Sciatic nerve (tissue), 2 donors: ENCODE results near the gene ZNF311. TPM values are rescaled to one million over a fixed set of nuclear protein-coding genes. Genes with fewer than 3 reads are reported as not detected.
"Not testable (repeated sequence)": the region's sequence is repeated elsewhere in the genome, so short reads cannot be mapped to it uniquely, and the experiment has no call there.

Source experiments
- ATAC-seq: fragments of 200-7000 bp; cut with Tn5 transposase; one replicate; pipeline ENCODE4 v1.9.1; 2020; ENCODE audit warnings: mild to moderate bottlenecking, moderate library complexity
- DNase-seq: peaks from one replicate; pipeline ENCODE4 v3.0.0-alpha.2; 2020; ENCODE audit warnings: low spot score
- intact Hi-C: fragments of 100-400 bp; cut with DNase I; formaldehyde crosslinking; loops from one replicate; pipeline ENCODE4 v1.14.2; 2022
- total RNA-seq: library from RNA; stranded (reverse); fragmentation: NEBNext Ultra II Directional; extraction: Animal tissue kit (Norgen Biotek cat#: 25700); gene quantifications from one replicate; pipeline ENCODE4 v1.2.1, GENCODE V29; 2021
- donor health status: DM: no; HTN: no; CAD: no.
- donor health status: DM: no; HTN: no; CAD: no.

ZNF311 gene
- total RNA-seq, 1 donor from 2014 or later, result 2.1 TPM

DNA sequence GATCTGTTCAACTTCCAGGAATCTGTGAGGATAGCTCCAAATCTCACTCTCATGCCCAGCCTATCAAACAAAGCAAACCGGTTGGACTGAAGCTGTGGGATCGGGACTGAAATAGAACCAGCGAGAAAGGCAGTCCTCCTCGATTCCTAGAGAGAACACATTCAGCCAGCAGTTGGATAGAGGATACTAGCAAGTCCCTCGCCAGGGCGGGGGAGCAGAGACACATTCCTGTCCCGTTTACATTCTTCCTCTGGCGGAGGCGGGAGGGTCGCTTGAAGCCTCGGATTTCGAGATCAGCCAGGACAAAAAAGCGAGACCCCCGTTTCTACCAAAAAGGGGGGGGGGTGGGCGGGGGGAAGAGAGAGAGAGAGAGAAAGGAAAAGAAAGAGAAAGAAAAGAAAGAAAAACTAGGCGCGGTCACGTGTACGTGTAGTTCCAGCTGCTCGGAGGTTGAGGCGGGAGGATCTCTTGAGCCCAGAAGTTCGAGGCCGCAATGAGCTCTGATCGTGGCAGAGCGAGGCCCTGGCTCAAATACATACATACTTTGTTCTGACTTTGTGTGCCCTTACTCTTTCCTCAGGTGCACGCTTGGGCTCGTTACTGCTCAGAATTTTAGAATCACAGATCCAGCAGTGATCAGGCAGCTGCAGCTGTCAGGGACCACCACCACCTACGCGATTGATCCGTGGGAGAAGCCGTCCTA, 19.5 kb downstream of the ZNF311 start:
- intact Hi-C loops, result no loop called here
- DNase-seq, result peak; percentile 86
- peak; percentile 83 for ATAC-seq

DNA sequence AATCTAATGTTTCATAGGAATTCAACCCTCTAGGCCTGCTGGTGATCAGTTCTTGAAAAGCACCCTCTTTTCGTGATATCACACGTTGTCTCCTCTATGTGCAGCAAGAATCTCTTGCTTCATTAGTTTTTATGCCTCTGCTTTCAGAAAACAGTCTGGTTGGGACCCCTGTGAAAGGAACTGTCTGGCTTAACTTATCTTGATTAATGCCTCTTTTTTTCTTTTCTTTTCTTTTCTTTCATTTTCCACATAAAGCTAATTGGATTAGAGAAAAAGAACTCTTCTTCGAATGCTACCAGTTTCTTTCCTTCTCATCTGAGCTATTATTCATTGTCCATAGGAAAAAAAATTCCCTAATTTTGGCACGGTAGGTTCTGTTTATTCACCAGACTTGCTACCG, 21.3 kb downstream of the ZNF311 start:
- intact Hi-C loops, result no loop called here
- no peak for DNase-seq
- ATAC-seq, result no peak

DNA sequence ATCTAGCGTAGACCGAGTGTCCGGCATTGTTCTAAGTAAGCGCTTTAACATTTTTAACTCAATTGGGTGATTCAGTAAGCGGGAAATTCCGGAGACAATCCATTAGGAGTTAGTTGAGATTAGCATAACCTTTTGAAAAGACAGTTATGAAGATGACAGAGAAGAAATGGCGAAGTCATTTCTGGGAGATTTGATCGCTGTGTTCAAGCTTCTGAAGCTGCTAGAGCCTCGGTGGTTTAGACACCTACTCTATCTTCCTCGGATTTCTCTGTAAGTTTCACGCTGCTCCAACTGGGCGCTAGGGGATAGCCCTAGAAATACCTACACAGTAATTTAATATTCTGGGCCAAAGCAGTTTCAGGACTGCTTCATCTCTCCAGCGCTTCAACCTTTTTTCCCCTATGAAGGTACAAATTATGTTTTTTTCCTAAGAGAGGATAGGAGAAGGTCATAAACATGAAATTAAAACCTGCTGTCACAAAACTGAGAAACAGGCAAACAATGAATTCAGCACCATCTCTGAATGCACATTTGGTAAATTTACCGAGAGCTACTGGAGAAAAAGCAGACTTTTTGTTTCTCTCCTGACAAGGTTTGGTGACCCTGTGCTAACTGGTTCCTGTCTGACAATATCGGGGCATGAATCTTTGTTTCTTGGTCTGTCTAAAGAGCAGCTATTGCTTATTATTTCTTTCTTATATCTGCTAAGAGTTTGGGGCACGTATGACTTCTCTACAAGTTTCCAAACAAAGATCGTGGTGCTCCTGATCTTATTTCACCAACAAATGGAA, 22.4 kb downstream of the ZNF311 start:
- DNase-seq (no peak), ATAC-seq (peak; percentile 58)
- intact Hi-C loops, result no loop called here

DNA sequence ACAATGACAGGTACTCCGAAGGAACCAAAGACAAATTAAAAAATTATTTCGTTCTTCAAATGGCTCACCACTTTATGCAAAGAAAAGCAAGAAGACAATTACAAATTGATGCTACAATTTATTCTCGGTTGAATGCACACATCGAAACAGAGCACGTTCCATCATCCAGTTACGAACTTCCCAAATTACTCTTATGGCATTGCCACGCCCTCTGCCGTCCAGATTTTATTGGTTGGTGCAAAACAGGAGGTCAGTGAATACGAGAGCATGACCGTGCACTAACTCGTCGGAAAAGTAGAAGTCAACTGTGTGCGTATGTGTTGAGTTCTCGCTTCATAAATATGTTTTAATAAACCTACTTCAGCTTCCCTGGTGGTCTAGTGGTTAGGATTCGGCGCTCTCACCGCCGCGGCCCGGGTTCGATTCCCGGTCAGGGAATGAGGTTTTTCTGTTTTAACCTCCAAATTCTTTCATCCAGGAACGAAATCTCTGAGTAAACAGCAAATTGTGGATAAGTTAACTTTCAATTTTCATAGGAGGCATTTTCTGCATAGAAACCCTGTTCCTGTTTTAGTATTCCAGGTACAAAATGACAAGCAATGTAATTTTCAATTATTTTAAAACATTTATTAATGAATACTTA, 23.2 kb downstream of the ZNF311 start:
- ATAC-seq, result peak; percentile 92
- intact Hi-C loops, result no loop called here
- peak; percentile 89 for DNase-seq

DNA sequence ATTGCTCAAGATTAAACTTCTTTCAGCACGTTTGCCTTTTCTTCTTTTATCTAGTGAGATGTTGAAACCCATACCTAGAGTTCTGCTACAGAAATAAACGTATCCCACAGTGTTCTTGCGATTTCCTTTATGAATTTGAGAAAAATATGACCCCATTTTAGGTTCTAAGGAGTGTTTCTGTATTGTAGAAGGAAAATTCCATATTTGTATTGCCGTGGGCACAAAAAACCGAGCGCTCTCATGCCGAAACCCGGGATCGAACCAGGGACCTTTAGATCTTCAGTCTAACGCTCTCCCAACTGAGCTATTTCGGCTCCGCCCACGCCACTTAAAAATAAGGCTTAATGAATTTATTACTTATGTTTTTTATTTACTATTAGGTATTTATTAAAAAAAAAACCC, 23.7 kb downstream of the ZNF311 start:
- DNase-seq (peak; percentile 85), ATAC-seq (peak; percentile 67)
- intact Hi-C loops, result no loop called here

DNA sequence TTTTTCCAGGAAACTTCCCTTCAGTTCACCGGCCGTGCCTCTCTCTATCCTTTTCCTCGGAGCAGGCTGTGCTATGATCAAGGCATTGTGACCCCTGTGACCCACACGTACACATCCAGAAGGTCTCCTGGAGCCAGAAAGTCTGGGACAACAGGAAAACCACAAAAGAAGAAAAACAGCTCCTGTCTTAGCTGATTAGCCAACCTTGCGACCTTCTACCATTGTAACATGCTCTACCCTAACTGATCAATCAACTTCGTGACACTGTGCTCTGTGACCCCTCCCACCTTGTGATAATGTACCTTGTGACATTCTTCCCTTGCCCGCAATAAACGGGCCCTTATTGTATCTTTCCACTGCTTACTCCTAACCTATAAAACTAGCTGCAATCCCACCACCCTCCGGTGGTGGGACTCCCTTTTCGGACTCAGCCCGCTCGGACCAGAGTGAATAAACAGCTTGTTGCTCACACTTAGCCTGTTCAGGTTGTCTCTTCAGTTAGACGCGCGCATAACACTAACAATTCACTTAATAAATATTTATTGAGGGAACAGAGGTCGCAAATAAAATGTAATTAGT, 24.2 kb downstream of the ZNF311 start:
- DNase-seq, result no peak
- intact Hi-C loops, result no loop called here
- peak; percentile 59 for ATAC-seq

GRCh38 chr6:28980137-28980851, 24.8 kb downstream of the ZNF311 start:
- ATAC-seq, result no peak
- intact Hi-C loops, result no loop called here
- DNase-seq, result no peak

GRCh38 chr6:28979679-28980078, 25.4 kb downstream of the ZNF311 start:
- DNase-seq (no peak), ATAC-seq (no peak)
- intact Hi-C loops, result no loop called here

- intact Hi-C loops, result no loop called here
- ATAC-seq (no peak), DNase-seq (no peak)
These were observed 26.1 kb downstream of the ZNF311 start for GRCh38 chr6:28978959-28979561.

DNA sequence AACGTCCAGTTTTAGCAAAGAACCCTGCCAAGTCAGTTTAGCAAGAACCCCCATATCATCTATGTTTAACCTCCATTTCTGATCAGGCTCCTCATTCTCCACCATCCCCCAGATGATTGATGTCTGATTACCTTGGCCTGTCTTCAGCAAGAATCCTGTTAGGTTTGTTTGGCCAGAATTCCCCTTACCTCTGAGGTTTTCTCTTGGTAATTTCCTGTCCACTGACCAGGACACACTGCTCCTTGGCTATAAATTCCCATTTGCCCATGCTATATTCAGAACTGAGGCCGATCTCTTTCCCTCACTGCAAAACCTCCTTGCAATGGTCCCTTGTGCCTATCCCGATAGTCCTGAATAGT, 27.0 kb downstream of the ZNF311 start:
- no peak for ATAC-seq
- no peak for DNase-seq
- intact Hi-C loops, result no loop called here

DNA sequence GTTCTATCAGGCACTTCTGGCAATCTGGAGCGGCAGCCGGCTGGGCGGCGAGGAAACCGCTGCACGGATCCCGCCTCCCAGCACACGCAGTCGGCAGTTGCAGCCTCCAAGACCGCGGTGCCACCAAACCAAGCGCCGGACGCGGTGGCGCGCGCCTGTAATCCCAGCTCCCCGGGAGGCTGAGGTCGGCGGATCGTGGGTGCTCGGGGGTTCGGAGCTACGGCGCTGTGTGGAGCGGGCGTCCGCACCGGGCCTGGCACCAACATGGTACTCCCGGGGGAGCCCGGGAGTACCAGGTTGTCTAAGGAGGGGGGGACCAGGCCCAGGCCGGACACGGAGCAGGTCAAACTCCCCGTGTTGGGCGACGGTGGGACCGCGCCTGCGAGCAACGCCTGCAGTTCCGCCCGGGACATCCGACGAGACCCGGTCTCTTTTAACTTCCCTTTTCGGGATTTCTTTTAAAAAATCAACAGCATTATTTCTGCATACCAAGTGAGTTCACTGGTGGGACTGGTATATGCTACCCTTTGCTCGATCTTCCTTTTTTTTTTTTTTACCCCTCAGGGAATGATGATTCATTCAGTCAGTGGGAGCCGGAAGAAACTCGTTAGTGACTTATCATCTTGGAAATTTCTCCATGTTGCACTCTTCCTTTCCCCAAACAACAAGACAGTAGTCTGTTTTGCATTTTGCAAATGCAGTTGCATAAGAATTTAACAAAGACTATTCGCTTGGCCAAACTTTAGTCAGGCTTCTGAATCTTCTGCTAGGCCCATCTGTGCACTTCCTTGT, 27.6 kb downstream of the ZNF311 start:
- intact Hi-C loops, result loop anchor here (1.0 kb wide), 1 partner anchor 24 kb away; no protein-coding TSS in a partner anchor
- DNase-seq (no peak), ATAC-seq (no peak)

DNA sequence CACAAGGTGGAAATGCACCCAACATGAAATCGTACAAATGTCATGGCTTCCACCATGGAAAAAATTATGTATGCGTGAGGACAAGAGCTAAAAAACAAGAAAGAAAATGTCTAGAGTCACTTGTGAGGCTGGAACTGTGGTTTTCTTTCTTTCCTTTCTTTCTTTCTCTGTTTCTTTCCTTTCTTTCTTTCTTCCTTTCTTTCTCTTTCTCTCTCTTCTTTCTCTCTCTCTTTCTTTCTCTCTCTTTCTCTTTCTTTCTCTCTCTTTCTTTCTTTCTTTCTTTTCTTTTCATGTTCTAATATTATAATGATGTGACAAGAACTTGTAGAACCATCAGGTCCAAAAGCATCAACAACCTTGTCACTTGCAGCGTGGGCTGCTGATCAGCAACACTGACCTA, 28.4 kb downstream of the ZNF311 start:
- DNase-seq (no peak), ATAC-seq (no peak)
- intact Hi-C loops, result loop anchor here (1.0 kb wide), 1 partner anchor 23 kb away; no protein-coding TSS in a partner anchor

GRCh38 chr6:28974505-28974904, 30.6 kb downstream of the ZNF311 start:
- intact Hi-C loops, result no loop called here
- ATAC-seq (no peak), DNase-seq (no peak)

- ATAC-seq, DNase-seq, intact Hi-C loops: not testable (repeated sequence)
These were observed 35.1 kb downstream of the ZNF311 start for GRCh38 chr6:28970056-28970455.

DNA sequence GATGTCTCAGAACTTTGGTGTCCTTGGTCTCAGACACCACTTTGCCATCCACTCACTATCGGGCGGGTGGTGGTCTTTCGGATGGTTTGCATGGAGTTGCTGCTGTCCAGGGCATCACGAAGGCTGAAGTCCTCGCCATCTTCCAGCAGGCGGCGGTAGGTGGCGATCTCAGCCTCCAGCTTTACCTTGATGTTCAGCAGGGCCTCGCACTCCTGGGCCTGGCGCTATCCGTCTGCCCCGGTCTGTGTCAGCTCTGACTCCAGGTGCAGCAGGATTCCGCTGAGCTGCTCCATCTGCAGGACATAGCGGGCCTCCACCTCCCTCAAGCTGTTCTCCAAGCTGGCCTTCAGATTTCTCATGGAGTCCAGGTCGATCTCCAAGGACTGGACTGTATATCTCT, 36.0 kb downstream of the ZNF311 start:
- no peak for DNase-seq
- intact Hi-C loops, result no loop called here
- no peak for ATAC-seq

DNA sequence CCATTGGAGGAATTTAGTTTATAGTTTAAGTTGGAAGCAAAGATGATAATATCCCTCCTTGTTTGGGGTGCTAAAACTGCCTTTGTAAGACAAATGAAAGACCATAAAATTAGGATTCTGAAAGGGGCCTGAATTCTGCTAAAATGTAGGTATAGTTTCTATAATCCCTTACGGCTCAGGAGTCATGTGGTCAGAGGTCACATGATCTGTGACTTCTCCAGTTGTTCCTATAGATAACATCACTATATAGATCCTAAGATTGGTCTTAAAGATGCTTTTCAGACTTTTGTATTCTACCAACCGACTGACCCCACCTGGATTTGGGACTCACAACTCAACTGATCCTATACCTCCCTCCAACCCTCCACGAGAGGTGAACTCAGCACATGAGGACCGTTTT, 36.6 kb downstream of the ZNF311 start:
- intact Hi-C loops, result no loop called here
- DNase-seq, result no peak
- ATAC-seq, result no peak

- no peak for ATAC-seq
- DNase-seq, result no peak
- intact Hi-C loops, result no loop called here
These were observed 39.4 kb downstream of the ZNF311 start for GRCh38 chr6:28965706-28966105.
